CD4-positive, alpha-beta T cell treated with Interleukin-6 at 100 ng/mL for 8 hours (primary cell): ENCODE results near the gene BCO2.

Experiments used
- DNase-seq: peaks from one replicate; pipeline ENCODE4 v3.0.0-alpha.2; 2020; ENCODE audit warnings: mixed read lengths, low spot score

The BCO2 gene

GRCh38 chr11:112215621-112216020 is 40.3 kb downstream of the BCO2 start:
- no peak for DNase-seq

GRCh38 chr11:112216561-112217105 is 41.3 kb downstream of the BCO2 start:
- no peak for DNase-seq

GRCh38 chr11:112219476-112220232 is 44.3 kb downstream of the BCO2 start:
- peak; percentile 69 for DNase-seq

GRCh38 chr11:112221274-112221835 is 46.0 kb downstream of the BCO2 start:
- no peak for DNase-seq

- no peak for DNase-seq
Measured at GRCh38 chr11:112222303-112222702, 47.0 kb downstream of the BCO2 start.

- no peak for DNase-seq
Measured at GRCh38 chr11:112223121-112223520, 47.8 kb downstream of the BCO2 start.

- no peak for DNase-seq
Measured at GRCh38 chr11:112223754-112224532, 48.6 kb downstream of the BCO2 start.

- DNase-seq: no peak
Measured at GRCh38 chr11:112225753-112226061, 50.4 kb downstream of the BCO2 start.

- peak; percentile 80 for DNase-seq
Measured at GRCh38 chr11:112226062-112226830, 50.9 kb downstream of the BCO2 start, which contains the start of gene PTS. Gene PTS, plus strand, starts transcription at chr11:112226428. Its CDS starts 16 bp downstream, at chr11:112226444.

- no peak for DNase-seq
Measured at GRCh38 chr11:112226831-112227401, 51.6 kb downstream of the BCO2 start.

- no peak for DNase-seq
Measured at GRCh38 chr11:112227471-112227870, 52.2 kb downstream of the BCO2 start.

GRCh38 chr11:112228706-112229105 is 53.4 kb downstream of the BCO2 start:
- DNase-seq: no peak

GRCh38 chr11:112229159-112229558 is 53.8 kb downstream of the BCO2 start:
- DNase-seq: no peak

- DNase-seq: no peak
Measured at GRCh38 chr11:112229746-112230433, 54.6 kb downstream of the BCO2 start.

- no peak for DNase-seq
Measured at GRCh38 chr11:112231952-112232351, 56.6 kb downstream of the BCO2 start.

GRCh38 chr11:112235750-112236390 is 60.6 kb downstream of the BCO2 start:
- no peak for DNase-seq

GRCh38 chr11:112237451-112237850 is 62.1 kb downstream of the BCO2 start:
- no peak for DNase-seq

GRCh38 chr11:112238041-112238440 is 62.7 kb downstream of the BCO2 start:
- no peak for DNase-seq

- no peak for DNase-seq
Measured at GRCh38 chr11:112241486-112241885, 66.2 kb downstream of the BCO2 start.

GRCh38 chr11:112247201-112247600 is 71.9 kb downstream of the BCO2 start:
- no peak for DNase-seq

GRCh38 chr11:112248201-112248600 is 72.9 kb downstream of the BCO2 start:
- no peak for DNase-seq
